PC-3 (cell line): ENCODE data around the gene NFIX. TPM values are rescaled to one million over a fixed set of nuclear protein-coding genes. Genes with fewer than 3 reads are reported as not detected.
"Not testable (repeated sequence)": the region's sequence is repeated elsewhere in the genome, so short reads cannot be mapped to it uniquely, and the experiment has no call there.

Experiments
- ATAC-seq: fragments of 200-7000 bp; cut with Tn5 transposase; 2 replicates; pipeline ENCODE4 v1.9.1; 2020; ENCODE audit warnings: mild to moderate bottlenecking, moderate library complexity
- BruUV-seq: library from RNA; stranded (reverse); fragments of 400-500 nt; replicated peaks from 2 replicates; lab custom pipeline; 2021; lab: Mats Ljungman, UMichigan
- CTCF ChIA-PET: fragments of 300-600 bp; sonication (Branson Sonifier 250); formaldehyde crosslinking; loops from one replicate; lab custom pipeline; 2022; ENCODE audit warnings: antibody characterized with exemption; lab: Charles Lee
- POLR2A ChIA-PET: fragments of 300-600 bp; sonication (Branson Sonifier 250); formaldehyde crosslinking; loops from one replicate; lab custom pipeline; 2022; ENCODE audit warnings: antibody characterized with exemption; ENCODE audit not compliant: unreplicated experiment; lab: Charles Lee
- DNase-seq: peaks from one replicate; pipeline ENCODE4 v3.0.0-alpha.2; 2015
- H2AFZ ChIP-seq: fragments of 300-600 bp; sonication (generic); 2 replicates; pipeline ENCODE4 v1.6.0; 2016; ENCODE audit warnings: antibody characterized with exemption, low read length
- H3F3A ChIP-seq: fragments of 300-600 bp; sonication (generic); one replicate; pipeline ENCODE4 v1.6.0; 2017; ENCODE audit warnings: antibody characterized with exemption, low read length, control low read depth, mild to moderate bottlenecking; ENCODE audit not compliant: unreplicated experiment
- H3K27ac ChIP-seq: fragments of 300-600 bp; sonication (generic); 2 replicates; pipeline ENCODE4 v1.5.1; 2016; ENCODE audit warnings: mild to moderate bottlenecking, low read length
- H3K27me3 ChIP-seq: fragments of 300-600 bp; sonication (generic); 2 replicates; pipeline ENCODE4 v1.6.1; 2016; ENCODE audit warnings: low read length, mixed read lengths
- H3K36me3 ChIP-seq: fragments of 300-600 bp; sonication (generic); 2 replicates; pipeline ENCODE4 v1.6.1; 2016; ENCODE audit warnings: low read depth, mixed run types, low read length, mixed read lengths
- H3K4me1 ChIP-seq: fragments of 300-600 bp; sonication (generic); 2 replicates; pipeline ENCODE4 v1.5.1; 2016; ENCODE audit warnings: low read length; ENCODE audit not compliant: insufficient read depth
- H3K4me2 ChIP-seq: fragments of 300-600 bp; sonication (generic); 2 replicates; pipeline ENCODE4 v1.6.0; 2016; ENCODE audit warnings: low read length
- H3K4me3 ChIP-seq: fragments of 300-600 bp; sonication (generic); 2 replicates; pipeline ENCODE4 v1.5.1; 2016; ENCODE audit warnings: mild to moderate bottlenecking, low read length, mixed read lengths
- H3K79me2 ChIP-seq: fragments of 300-600 bp; sonication (generic); 2 replicates; pipeline ENCODE4 v1.6.1; 2017; ENCODE audit warnings: low read length, mixed read lengths
- H3K9ac ChIP-seq: fragments of 300-600 bp; sonication (generic); 2 replicates; pipeline ENCODE4 v1.6.0; 2016; ENCODE audit warnings: mild to moderate bottlenecking, low read length
- H3K9me2 ChIP-seq: fragments of 300-600 bp; sonication (generic); replicated peaks from 2 replicates; pipeline ENCODE4 v1.6.1; 2016; ENCODE audit warnings: mixed run types, low read length, mixed read lengths
- H3K9me3 ChIP-seq: fragments of 300-600 bp; sonication (generic); 2 replicates; pipeline ENCODE4 v1.6.1; 2016; ENCODE audit warnings: low read length, mixed read lengths
- H4K20me1 ChIP-seq: fragments of 300-600 bp; sonication (generic); 2 replicates; pipeline ENCODE4 v1.6.1; 2016; ENCODE audit warnings: low read length, mixed read lengths
- EZH2 ChIP-seq: fragments of 300-600 bp; sonication (generic); IDR thresholded peaks from one replicate; pipeline ENCODE4 v1.6.1; 2017; ENCODE audit warnings: antibody characterized with exemption, mild to moderate bottlenecking, low read length; ENCODE audit not compliant: unreplicated experiment
- EZH2phosphoT487 ChIP-seq: fragments of 300-600 bp; sonication (generic); IDR thresholded peaks from 2 replicates; pipeline ENCODE4 v1.6.1; 2018; ENCODE audit warnings: mild to moderate bottlenecking, antibody characterized with exemption, low read length, borderline replicate concordance
- intact Hi-C: fragments of 100-400 bp; cut with micrococcal nuclease; formaldehyde crosslinking; loops from 2 replicates; pipeline ENCODE4 v1.9.0; 2023
- total RNA-seq: library from RNA; depleted of rRNA; stranded (reverse); fragments of >200 nt; gene quantifications from 2 replicates; pipeline ENCODE4 v1.2.3, GENCODE V29; 2014
- TF ChIP-seq, protein P1 (sequence below): fragments of 300-600 bp; sonication (generic); conservative IDR thresholded peaks from 2 replicates; pipeline ENCODE4 v1.5.1; 2017; ENCODE audit warnings: antibody characterized with exemption, low read depth, mild to moderate bottlenecking, low read length

The NFIX gene
- total RNA-seq, 1 experiment from 2014 or later: 43.3 TPM

DNA sequence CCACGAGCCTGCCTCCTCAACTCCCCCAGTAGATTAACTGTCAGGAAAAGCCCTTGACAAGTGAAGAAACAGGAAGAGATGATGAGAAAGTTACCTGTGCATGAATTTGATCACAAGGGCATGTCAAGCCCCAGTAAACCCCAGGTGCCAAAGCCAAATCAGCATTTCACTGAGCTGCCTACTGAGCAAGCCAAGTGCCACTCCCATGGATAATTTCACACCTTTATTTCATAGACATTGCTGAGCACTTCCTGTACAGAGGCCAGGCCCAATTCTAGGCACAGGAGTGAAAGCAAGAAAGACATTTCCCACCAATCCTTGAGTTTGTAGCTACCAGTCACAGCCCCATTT lies 40.7 kb upstream of the NFIX start:
- H3K27me3 ChIP-seq: no peaks in the 10 kb centered on the region
- ATAC-seq (no peak), DNase-seq (no peak)
- H3K36me3 ChIP-seq: peaks cover 22% of the 10 kb centered on the region; the same call in 1 of the 2 replicates
- POLR2A ChIA-PET: no interaction called here
- CTCF ChIA-PET: no interaction called here
- H3K27ac ChIP-seq: 0 out of 2 replicates have a peak overlapping the region, but pooled peaks have one; percentile 87
- peaks cover 54% of the 10 kb centered on the region for H3K79me2 ChIP-seq
- no peaks in the 10 kb centered on the region for H4K20me1 ChIP-seq
- no peak overlapping the region for H3K9ac ChIP-seq
- no peaks in the 10 kb centered on the region for H3K9me2 ChIP-seq
- H3K9me3 ChIP-seq: no peaks in the 10 kb centered on the region
- no peak overlapping the region for H3K4me3 ChIP-seq
- TF ChIP-seq EZH2 (no peak), EZH2phosphoT487 (no peak)
- BruUV-seq: no TSS peak
- peaks cover 5% of the 10 kb centered on the region for H3F3A ChIP-seq
- intact Hi-C loops: no loop called here
- no peak overlapping the region for H2AFZ ChIP-seq
- H3K4me1 ChIP-seq: peaks cover 20% of the 10 kb centered on the region
- peak overlapping the region; percentile 87; the same call in 1 of the 2 replicates for H3K4me2 ChIP-seq

DNA sequence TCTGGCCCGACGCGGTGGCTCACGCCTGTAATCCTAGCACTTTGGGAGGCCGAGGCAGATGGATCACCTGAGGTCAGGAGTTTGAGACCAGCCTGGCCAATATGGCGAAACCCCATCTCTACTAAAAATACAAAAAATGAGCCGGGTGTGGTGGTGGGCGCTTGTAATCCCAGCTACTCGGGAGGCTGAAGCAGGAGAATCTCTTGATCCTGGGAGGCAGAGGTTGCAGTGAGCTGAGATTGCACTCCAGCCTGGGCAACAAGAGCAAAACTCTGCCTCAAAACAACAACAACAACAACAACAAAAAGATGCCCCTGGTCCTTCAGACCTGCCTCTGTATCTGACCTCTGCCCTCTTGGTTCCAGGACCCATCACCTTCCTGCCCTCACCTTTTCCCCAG lies 39.7 kb upstream of the NFIX start:
- DNase-seq, H2AFZ ChIP-seq, H3K27me3 ChIP-seq, H3K27ac ChIP-seq, H4K20me1 ChIP-seq, intact Hi-C loops, H3K9me2 ChIP-seq, ATAC-seq, H3F3A ChIP-seq, BruUV-seq, H3K9me3 ChIP-seq: not testable (repeated sequence)
- peaks cover 50% of the 10 kb centered on the region for H3K79me2 ChIP-seq
- peak overlapping the region; percentile 73 for H3K4me3 ChIP-seq
- peak overlapping the region; percentile 92; the same call in 1 of the 2 replicates for H3K9ac ChIP-seq
- H3K36me3 ChIP-seq: peaks cover 15% of the 10 kb centered on the region; the same call in 1 of the 2 replicates
- peaks cover 20% of the 10 kb centered on the region for H3K4me1 ChIP-seq
- ChIA-PET CTCF (interaction anchor here (1.1 kb wide), 1 partner anchor 9 kb away, joined by 5 read pairs; no protein-coding TSS in a partner anchor), POLR2A (interaction anchor here (1.1 kb wide), 1 partner anchor 9 kb away, joined by 6 read pairs; no protein-coding TSS in a partner anchor)
- H3K4me2 ChIP-seq: peak overlapping the region; percentile 87

DNA sequence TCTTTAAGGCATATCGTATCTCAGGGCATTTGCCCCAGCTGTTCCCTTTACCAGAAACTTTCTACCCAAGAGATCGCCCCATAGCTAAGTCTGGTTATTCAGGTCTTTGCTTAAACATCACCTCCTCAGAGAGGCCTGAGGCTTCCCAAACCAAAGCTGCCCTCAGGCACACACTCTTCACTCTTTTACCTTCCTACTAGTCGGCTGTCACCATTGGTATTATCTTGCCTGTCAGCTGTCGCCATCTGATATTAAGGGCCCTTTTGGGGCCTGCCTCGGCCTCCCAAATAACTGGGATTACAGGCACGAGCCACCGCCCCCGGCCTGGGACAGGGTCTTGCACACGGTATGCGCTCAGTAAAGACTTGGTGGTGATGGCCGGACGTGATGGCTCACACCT lies 39.3 kb upstream of the NFIX start:
- ATAC-seq: peak; percentile 1
- intact Hi-C loops: no loop called here
- H2AFZ ChIP-seq: no peak overlapping the region
- H3K79me2 ChIP-seq: peaks cover 50% of the 10 kb centered on the region
- H3K9ac ChIP-seq: peak overlapping the region; percentile 92
- peak overlapping the region; percentile 73 for H3K4me3 ChIP-seq
- H3K36me3 ChIP-seq: peaks cover 15% of the 10 kb centered on the region; the same call in 1 of the 2 replicates
- POLR2A ChIA-PET: interaction anchor here (0.7 to 1.1 kb wide), 2 partner anchors 10 to 19 kb away, joined by 3 to 6 read pairs; no protein-coding TSS in a partner anchor
- H3K4me1 ChIP-seq: peaks cover 20% of the 10 kb centered on the region
- BruUV-seq: TSS peak; percentile 51
- peak overlapping the region; percentile 66; the same call in 1 of the 2 replicates for H3K27ac ChIP-seq
- no peaks in the 10 kb centered on the region for H3K9me2 ChIP-seq
- DNase-seq: peak; percentile 49
- CTCF ChIA-PET: interaction anchor here (0.6 to 1.1 kb wide), 2 partner anchors 9 to 147 kb away, joined by 5 to 19 read pairs; no protein-coding TSS in a partner anchor
- H3F3A ChIP-seq: peaks cover 5% of the 10 kb centered on the region
- TF ChIP-seq, protein P1, sequence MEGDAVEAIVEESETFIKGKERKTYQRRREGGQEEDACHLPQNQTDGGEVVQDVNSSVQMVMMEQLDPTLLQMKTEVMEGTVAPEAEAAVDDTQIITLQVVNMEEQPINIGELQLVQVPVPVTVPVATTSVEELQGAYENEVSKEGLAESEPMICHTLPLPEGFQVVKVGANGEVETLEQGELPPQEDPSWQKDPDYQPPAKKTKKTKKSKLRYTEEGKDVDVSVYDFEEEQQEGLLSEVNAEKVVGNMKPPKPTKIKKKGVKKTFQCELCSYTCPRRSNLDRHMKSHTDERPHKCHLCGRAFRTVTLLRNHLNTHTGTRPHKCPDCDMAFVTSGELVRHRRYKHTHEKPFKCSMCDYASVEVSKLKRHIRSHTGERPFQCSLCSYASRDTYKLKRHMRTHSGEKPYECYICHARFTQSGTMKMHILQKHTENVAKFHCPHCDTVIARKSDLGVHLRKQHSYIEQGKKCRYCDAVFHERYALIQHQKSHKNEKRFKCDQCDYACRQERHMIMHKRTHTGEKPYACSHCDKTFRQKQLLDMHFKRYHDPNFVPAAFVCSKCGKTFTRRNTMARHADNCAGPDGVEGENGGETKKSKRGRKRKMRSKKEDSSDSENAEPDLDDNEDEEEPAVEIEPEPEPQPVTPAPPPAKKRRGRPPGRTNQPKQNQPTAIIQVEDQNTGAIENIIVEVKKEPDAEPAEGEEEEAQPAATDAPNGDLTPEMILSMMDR: no peak
- TF ChIP-seq EZH2phosphoT487 (no peak), EZH2 (no peak)
- H4K20me1 ChIP-seq: no peaks in the 10 kb centered on the region
- H3K4me2 ChIP-seq: peak overlapping the region; percentile 87
- no peaks in the 10 kb centered on the region for H3K9me3 ChIP-seq
- H3K27me3 ChIP-seq: no peaks in the 10 kb centered on the region
